Right lobe of liver (tissue), 6 donors: ENCODE results near the gene CFAP46. TPM values are rescaled to one million over a fixed set of nuclear protein-coding genes. Genes with fewer than 3 reads are reported as not detected.
A peak's percentile ranks its signal among the peaks of the same experiment; 100 is the strongest.

Experiments
- ATAC-seq, 4 donors: fragments of 200-7000 bp; cut with Tn5 transposase; one replicate each; pipeline ENCODE4 v1.9.1; 2020; ENCODE audit warnings: mild to moderate bottlenecking in 4 of 4, moderate library complexity in 4 of 4
- DNase-seq, 3 donors: peaks; one replicate each; pipeline ENCODE4 v3.0.0-alpha.2; 2020
- H3K27ac ChIP-seq, 3 donors: fragments of 200-600 bp; one replicate each; pipeline ENCODE4 v1.8.0; 2022
- H3K27me3 ChIP-seq, 2 donors: fragments of 200-600 bp; one replicate each; pipeline ENCODE4 v1.8.0; 2022
- H3K36me3 ChIP-seq, 4 donors: fragments of 200-600 bp; sonication (generic) in 1 of 4; one replicate each; pipeline versions ENCODE4 v1.5.1 to v1.8.0; 2017 to 2022; ENCODE audit warnings: control low read depth in 1 of 4
- H3K4me1 ChIP-seq, 4 donors: fragments of 200-600 bp; sonication (generic) in 1 of 4; one replicate each; pipeline versions ENCODE4 v1.5.1 to v1.8.0; 2017 to 2022; ENCODE audit warnings: control low read depth in 1 of 4
- H3K4me3 ChIP-seq, 3 donors: fragments of 200-600 bp; one replicate each; pipeline ENCODE4 v1.8.0; 2022
- H3K9me3 ChIP-seq, 4 donors: fragments of 200-600 bp; sonication (generic) in 1 of 4; one replicate each; pipeline versions ENCODE4 v1.5.1 to v1.8.0; 2017 to 2022; ENCODE audit warnings: control low read depth in 1 of 4
- POLR2A ChIP-seq: fragments of 450-650 bp; IDR thresholded peaks from one replicate; pipeline ENCODE4 v1.6.1; 2017; ENCODE audit warnings: antibody characterized with exemption, mild to moderate bottlenecking
- WGBS: methylation state at CpG from one replicate; pipeline ENCODE4 v1.1.6; 2018; ENCODE audit warnings: low coverage, low lambda C conversion rate; ENCODE audit not compliant: insufficient coverage; ENCODE audit errors: missing lambda C conversion rate; 5-methylcytosine and 5-hydroxymethylcytosine counted together
- intact Hi-C, 2 donors: fragments of 100-400 bp; cut with DNase I; formaldehyde crosslinking; loops; one replicate each; pipeline versions ENCODE4 v1.11.2 to v1.14.1; 2022
- total RNA-seq, 6 experiments: library from RNA; depleted of rRNA in 2 of 6; stranded (reverse); fragments of >200 nt in 2 of 6; fragmentation: NEBNext Ultra II Directional in 3 of 6; extraction: Animal tissue kit (Norgen Biotek cat#: 25700) in 3 of 6; gene quantifications; one replicate each; pipeline versions ENCODE4 v1.1.0 to v1.2.4, GENCODE V29; 2016 to 2023
- TF ChIP-seq, protein P1 (sequence below), 4 donors: fragments of 200-600 bp in 3 of 4; fragments of 450-650 bp in 1 of 4; IDR thresholded peaks; one replicate each; pipeline versions ENCODE4 v1.5.1 to v1.8.0; 2016 to 2022; ENCODE audit warnings: antibody characterized with exemption in 4 of 4, mild to moderate bottlenecking in 2 of 4
- donor health status: DM: no; HTN: yes; CAD: no.
- donor health status: DM: no; HTN: no; CAD: no.
- donor health status: DM: no; HTN: no; CAD: no.
- donor health status: DM: no; HTN: yes; CAD: no.
- donor health status: DM: no; HTN: yes; CAD: no.

The CFAP46 gene
- total RNA-seq, 6 experiments from 2014 or later: 0.16 to 0.67 (median 0.32) TPM

- ATAC-seq: no peak
- TF ChIP-seq POLR2A: no peak
- TF ChIP-seq, protein P1, sequence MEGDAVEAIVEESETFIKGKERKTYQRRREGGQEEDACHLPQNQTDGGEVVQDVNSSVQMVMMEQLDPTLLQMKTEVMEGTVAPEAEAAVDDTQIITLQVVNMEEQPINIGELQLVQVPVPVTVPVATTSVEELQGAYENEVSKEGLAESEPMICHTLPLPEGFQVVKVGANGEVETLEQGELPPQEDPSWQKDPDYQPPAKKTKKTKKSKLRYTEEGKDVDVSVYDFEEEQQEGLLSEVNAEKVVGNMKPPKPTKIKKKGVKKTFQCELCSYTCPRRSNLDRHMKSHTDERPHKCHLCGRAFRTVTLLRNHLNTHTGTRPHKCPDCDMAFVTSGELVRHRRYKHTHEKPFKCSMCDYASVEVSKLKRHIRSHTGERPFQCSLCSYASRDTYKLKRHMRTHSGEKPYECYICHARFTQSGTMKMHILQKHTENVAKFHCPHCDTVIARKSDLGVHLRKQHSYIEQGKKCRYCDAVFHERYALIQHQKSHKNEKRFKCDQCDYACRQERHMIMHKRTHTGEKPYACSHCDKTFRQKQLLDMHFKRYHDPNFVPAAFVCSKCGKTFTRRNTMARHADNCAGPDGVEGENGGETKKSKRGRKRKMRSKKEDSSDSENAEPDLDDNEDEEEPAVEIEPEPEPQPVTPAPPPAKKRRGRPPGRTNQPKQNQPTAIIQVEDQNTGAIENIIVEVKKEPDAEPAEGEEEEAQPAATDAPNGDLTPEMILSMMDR (IDR thresholded peaks at IDR 0.05): no peak
- intact Hi-C loops: no loop called here
- Histone ChIP-seq H3K27ac (no peak overlapping the region), H3K9me3 (no peaks in the 10 kb centered on the region), H3K27me3 (no peaks in the 10 kb centered on the region), H3K4me3 (no peak overlapping the region), H3K36me3 (no peaks in the 10 kb centered on the region), H3K4me1 (no peaks in the 10 kb centered on the region)
- WGBS: 17% methylated on average over 1 of the region's 15 CpGs
- peak; percentile 4 to 40 (median 30) for DNase-seq
These were observed 65.4 kb downstream of the CFAP46 start for GRCh38 chr10:132876993-132877431.

- H3K36me3 ChIP-seq: no peaks in the 10 kb centered on the region
- TF ChIP-seq, protein P1 (IDR thresholded peaks at IDR 0.05): no peak
- no peak for TF ChIP-seq POLR2A
- peak; percentile 6 to 31 (median 31) for DNase-seq
- no peak overlapping the region for H3K4me3 ChIP-seq
- H3K9me3 ChIP-seq: no peaks in the 10 kb centered on the region
- H3K4me1 ChIP-seq: no peaks in the 10 kb centered on the region
- H3K27ac ChIP-seq: no peak overlapping the region
- ATAC-seq: no peak
- 76% methylated on average over 7 of the region's 18 CpGs for WGBS
- no peaks in the 10 kb centered on the region for H3K27me3 ChIP-seq
- intact Hi-C loops: no loop called here
These were observed 66.1 kb downstream of the CFAP46 start for GRCh38 chr10:132876131-132876860.

- WGBS: 55% methylated on average over 2 of the region's 2 CpGs
- Histone ChIP-seq H3K9me3 (no peaks in the 10 kb centered on the region), H3K4me1 (no peaks in the 10 kb centered on the region), H3K36me3 (no peaks in the 10 kb centered on the region), H3K27me3 (no peaks in the 10 kb centered on the region), H3K4me3 (no peak overlapping the region), H3K27ac (no peak overlapping the region)
- intact Hi-C loops: no loop called here
- DNase-seq (peak in 1 of 3 donors; percentile 4), ATAC-seq (no peak)
- TF ChIP-seq, protein P1 (IDR thresholded peaks at IDR 0.05): no peak
- no peak for TF ChIP-seq POLR2A
These were observed 66.9 kb downstream of the CFAP46 start for GRCh38 chr10:132875435-132875834.

DNA sequence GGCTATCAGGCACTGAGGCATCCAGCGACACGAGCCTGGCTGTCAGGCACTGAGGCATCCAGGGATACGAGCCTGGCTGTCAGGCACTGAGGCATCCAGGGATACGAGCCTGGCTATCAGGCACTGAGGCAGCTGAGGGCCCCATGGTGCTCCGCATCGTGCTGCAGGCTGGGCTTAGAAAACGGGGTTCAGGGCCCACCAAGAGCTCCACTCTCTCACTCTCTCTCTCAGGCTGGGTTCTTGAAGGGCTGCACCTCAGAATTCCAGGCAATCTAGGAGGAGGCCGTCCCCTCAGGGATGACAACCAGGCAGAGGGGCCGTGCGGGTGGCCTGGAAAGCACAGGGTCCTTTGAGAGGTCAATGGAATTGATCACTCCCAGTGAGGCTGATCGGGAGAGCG, 69.0 kb downstream of the CFAP46 start:
- TF ChIP-seq POLR2A: no peak
- TF ChIP-seq, protein P1 (IDR thresholded peaks at IDR 0.05): no peak
- ATAC-seq: no peak
- intact Hi-C loops: no loop called here
- no peak overlapping the region for H3K4me3 ChIP-seq
- H3K36me3 ChIP-seq: no peaks in the 10 kb centered on the region
- no peak overlapping the region for H3K27ac ChIP-seq
- H3K9me3 ChIP-seq: no peaks in the 10 kb centered on the region
- H3K27me3 ChIP-seq: no peaks in the 10 kb centered on the region
- WGBS: 71% methylated on average over 2 of the region's 12 CpGs
- no peaks in the 10 kb centered on the region for H3K4me1 ChIP-seq
- DNase-seq: peak; percentile 3 to 26 (median 19)
